HepG2 (cell line): Measurements from ENCODE around the gene MYBPC3. TPM values are rescaled to one million over a fixed set of nuclear protein-coding genes. Genes with fewer than 3 reads are reported as not detected.

Experiments
- CBFB ChIP-seq: sonication (generic); formaldehyde crosslinking; IDR thresholded peaks from 2 replicates; pipeline ENCODE4 v1.4.0; 2020; ENCODE audit warnings: missing genetic modification reagents
- GPN1 ChIP-seq: sonication (generic); formaldehyde crosslinking; IDR thresholded peaks from 2 replicates; pipeline ENCODE4 v1.5.1; 2020; ENCODE audit warnings: missing genetic modification reagents, borderline replicate concordance
- HOMEZ ChIP-seq: IDR thresholded peaks from 2 replicates; pipeline ENCODE4 v1.6.1; 2016; ENCODE audit warnings: low read depth
- PRPF4 ChIP-seq: fragments of 200-400 bp; formaldehyde crosslinking; IDR thresholded peaks from 2 replicates; pipeline ENCODE4 v1.6.1; 2016; ENCODE audit warnings: low read length, low read depth; ENCODE audit not compliant: poor library complexity, severe bottlenecking
- TBX3 ChIP-seq: fragments of 450-650 bp; IDR thresholded peaks from 2 replicates; pipeline ENCODE4 v1.6.1; 2017; ENCODE audit warnings: antibody characterized with exemption, mild to moderate bottlenecking, inconsistent platforms, borderline replicate concordance
- TCF7L2 ChIP-seq: IDR thresholded peaks from 2 replicates; pipeline ENCODE4 v1.6.1; 2011; ENCODE audit warnings: mild to moderate bottlenecking, low read depth, low read length, moderate library complexity
- TRAFD1 ChIP-seq: sonication (generic); formaldehyde crosslinking; IDR thresholded peaks from 2 replicates; pipeline ENCODE4 v1.5.1; 2020; ENCODE audit warnings: missing genetic modification reagents, mild to moderate bottlenecking, borderline replicate concordance
- YY1 ChIP-seq: IDR thresholded peaks from 2 replicates; pipeline ENCODE4 v1.6.1; 2011; ENCODE audit warnings: low read length, low read depth, moderate library complexity, mild to moderate bottlenecking; ENCODE audit not compliant: insufficient read depth, insufficient replicate concordance
- ZBTB1 ChIP-seq: sonication (generic); formaldehyde crosslinking; IDR thresholded peaks from 2 replicates; pipeline ENCODE4 v1.4.0; 2020; ENCODE audit warnings: missing genetic modification reagents, borderline replicate concordance
- ZNF207 ChIP-seq: fragments of 450-650 bp; IDR thresholded peaks from 2 replicates; pipeline ENCODE4 v1.6.1; 2016; ENCODE audit warnings: antibody characterized with exemption, borderline replicate concordance
- ZNF263 ChIP-seq: sonication (generic); formaldehyde crosslinking; IDR thresholded peaks from 2 replicates; pipeline ENCODE4 v1.4.0; 2020; ENCODE audit warnings: missing genetic modification reagents
- ZNF510 ChIP-seq: sonication (generic); formaldehyde crosslinking; IDR thresholded peaks from 2 replicates; pipeline ENCODE4 v1.4.0; 2020; ENCODE audit warnings: low read depth, mild to moderate bottlenecking, missing genetic modification reagents
- ZNF644 ChIP-seq: IDR thresholded peaks from 2 replicates; pipeline ENCODE4 v1.6.1; 2016; ENCODE audit warnings: low read depth
- ZNF710 ChIP-seq: sonication (generic); formaldehyde crosslinking; IDR thresholded peaks from 2 replicates; pipeline ENCODE4 v1.5.0; 2020; ENCODE audit warnings: mild to moderate bottlenecking, missing genetic modification reagents, borderline replicate concordance
- polyA plus RNA-seq, 8 experiments: library from polyadenylated mRNA; depleted of rRNA in 3 of 8; stranded (reverse) in 7 of 8; unstranded in 1 of 8; fragments of >200 nt; fragmentation: Illumina TruSeq in 4 of 8; extraction: Trizol in 4 of 8; gene quantifications; 2 replicates each; pipeline versions ENCODE4 v1.2.1 to v1.2.3, GENCODE V29; 2011 to 2016; ENCODE audit warnings: low read depth in 4 of 8, missing spikeins in 1 of 8, mixed read lengths in 1 of 8; ENCODE audit not compliant: insufficient read depth in 1 of 8
- total RNA-seq, 5 experiments: library from RNA; depleted of rRNA; stranded (reverse); fragments of >200 nt; fragmentation: Illumina TruSeq; extraction: Trizol; gene quantifications; 2 replicates each; pipeline ENCODE4 v1.2.3, GENCODE V29; 2016; ENCODE audit warnings: low read depth in 1 of 5
- TF ChIP-seq, protein P1 (sequence below): sonication (generic); formaldehyde crosslinking; IDR thresholded peaks from 2 replicates; pipeline ENCODE4 v1.5.0; 2020; ENCODE audit warnings: missing genetic modification reagents, mild to moderate bottlenecking, borderline replicate concordance

Gene MYBPC3
- total and polyA plus RNA-seq, 2 of the 13 experiments (the other 11 are each of a cell fraction or from before 2014, with no cell fraction given), result not detected

DNA sequence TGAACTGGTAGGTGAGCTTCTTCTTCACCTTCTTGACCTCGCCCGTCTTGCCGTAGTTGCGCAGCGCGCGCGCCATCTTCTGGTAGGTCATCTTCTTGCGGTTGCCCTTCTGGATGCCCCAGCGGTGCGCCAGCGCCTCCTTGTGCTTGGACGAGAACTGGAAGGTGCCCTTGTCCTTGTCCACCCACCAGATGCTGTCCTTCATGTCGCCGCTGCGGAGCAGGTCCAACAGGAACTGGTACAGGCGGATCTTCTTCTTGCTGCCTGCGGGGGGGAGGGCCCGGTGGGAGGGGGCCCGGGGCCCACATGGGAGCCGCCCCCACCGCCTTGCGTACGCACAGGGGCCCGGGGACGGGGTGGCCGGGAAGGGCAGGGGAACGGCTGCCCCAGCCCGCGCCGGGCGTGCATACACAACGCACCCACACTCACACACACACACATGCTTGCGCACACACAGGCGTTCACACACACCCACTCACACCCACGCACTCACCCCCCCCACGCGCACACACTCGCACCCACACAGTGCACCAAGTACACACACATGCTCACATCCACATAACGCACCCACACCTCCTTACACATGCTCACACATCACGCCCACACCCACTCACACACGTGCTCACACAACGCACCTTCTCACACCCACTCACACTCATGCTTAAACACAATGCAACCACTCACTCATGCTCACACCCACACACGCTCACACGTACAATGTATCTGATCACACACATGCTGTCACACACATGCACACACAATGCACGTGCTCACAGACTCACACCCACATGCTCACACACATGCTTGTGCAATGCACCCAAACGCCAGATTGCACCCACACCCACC lies 3.0 kb upstream of the MYBPC3 start (continued):
- TF ChIP-seq ZBTB1 (CRISPR knock-in tag), result no peak
- TF ChIP-seq CBFB (CRISPR knock-in tag), result peak; percentile 97
- no peak for TF ChIP-seq TBX3
- TF ChIP-seq ZNF263 (CRISPR knock-in tag), result 0 out of 2 replicates have a peak, but pooled peaks have one; percentile 52
- TF ChIP-seq TCF7L2, result no peak
- TF ChIP-seq ZNF207, result no peak
- peak; percentile 49; the same call in 1 of the 2 replicates for TF ChIP-seq ZNF710 (CRISPR knock-in tag)
- peak; percentile 75 for TF ChIP-seq YY1
- no peak for TF ChIP-seq PRPF4
- no peak for TF ChIP-seq ZNF510
- no peak for TF ChIP-seq GPN1
- TF ChIP-seq TRAFD1 (CRISPR knock-in tag), result no peak
- TF ChIP-seq HOMEZ (CRISPR knock-in tag), result peak; percentile 65
- TF ChIP-seq, protein P1, sequence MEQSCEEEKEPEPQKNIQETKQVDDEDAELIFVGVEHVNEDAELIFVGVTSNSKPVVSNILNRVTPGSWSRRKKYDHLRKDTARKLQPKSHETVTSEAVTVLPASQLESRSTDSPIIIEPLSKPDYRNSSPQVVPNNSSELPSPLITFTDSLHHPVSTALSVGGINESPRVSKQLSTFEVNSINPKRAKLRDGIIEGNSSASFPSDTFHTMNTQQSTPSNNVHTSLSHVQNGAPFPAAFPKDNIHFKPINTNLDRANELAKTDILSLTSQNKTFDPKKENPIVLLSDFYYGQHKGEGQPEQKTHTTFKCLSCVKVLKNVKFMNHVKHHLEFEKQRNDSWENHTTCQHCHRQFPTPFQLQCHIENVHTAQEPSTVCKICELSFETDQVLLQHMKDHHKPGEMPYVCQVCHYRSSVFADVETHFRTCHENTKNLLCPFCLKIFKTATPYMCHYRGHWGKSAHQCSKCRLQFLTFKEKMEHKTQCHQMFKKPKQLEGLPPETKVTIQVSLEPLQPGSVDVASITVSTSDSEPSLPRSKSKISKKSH (CRISPR knock-in tag), result peak; percentile 40; the same call in 1 of the 2 replicates
- TF ChIP-seq ZNF644 (CRISPR knock-in tag), result peak; percentile 84
